Measurements from ENCODE around the gene SFRP2. TPM values are rescaled to one million over a fixed set of nuclear protein-coding genes. Genes with fewer than 3 reads are reported as not detected.

Gene SFRP2
- total and polyA plus RNA-seq, 8 donors, result 1.2 to 40.0 (median 9.2) TPM; not detected in 2

DNA sequence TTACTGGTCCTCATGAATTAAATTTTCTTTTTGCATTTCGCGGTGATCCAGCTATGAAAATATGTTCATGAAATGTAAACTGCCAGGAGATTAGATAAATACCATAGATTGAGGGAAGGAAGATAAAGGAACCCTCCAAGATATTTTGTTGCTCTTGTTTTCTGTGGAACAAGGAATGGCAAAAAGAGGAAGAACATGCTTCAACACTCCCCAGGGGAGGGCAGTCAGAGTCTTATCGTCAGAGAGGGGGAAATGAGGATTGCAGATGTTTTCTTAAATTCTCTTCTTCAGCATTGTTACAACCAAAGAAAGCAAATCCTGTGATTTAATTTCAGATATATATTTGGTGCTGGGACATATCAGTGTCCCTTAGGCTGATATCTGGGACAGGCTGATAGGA is 9.5 kb upstream of the SFRP2 start:
- Histone ChIP-seq H3K4me3 (no peak overlapping the region), H3K4me1 (no peaks in the 10 kb centered on the region), H3K36me3 (no peaks in the 10 kb centered on the region), H3K9me3 (no peaks in the 10 kb centered on the region), H3K27me3 (peaks cover 0 to 51% (median 9%) of the 10 kb centered on the region in 3 donors), H3K27ac (no peak overlapping the region)
- TF ChIP-seq, protein P1, sequence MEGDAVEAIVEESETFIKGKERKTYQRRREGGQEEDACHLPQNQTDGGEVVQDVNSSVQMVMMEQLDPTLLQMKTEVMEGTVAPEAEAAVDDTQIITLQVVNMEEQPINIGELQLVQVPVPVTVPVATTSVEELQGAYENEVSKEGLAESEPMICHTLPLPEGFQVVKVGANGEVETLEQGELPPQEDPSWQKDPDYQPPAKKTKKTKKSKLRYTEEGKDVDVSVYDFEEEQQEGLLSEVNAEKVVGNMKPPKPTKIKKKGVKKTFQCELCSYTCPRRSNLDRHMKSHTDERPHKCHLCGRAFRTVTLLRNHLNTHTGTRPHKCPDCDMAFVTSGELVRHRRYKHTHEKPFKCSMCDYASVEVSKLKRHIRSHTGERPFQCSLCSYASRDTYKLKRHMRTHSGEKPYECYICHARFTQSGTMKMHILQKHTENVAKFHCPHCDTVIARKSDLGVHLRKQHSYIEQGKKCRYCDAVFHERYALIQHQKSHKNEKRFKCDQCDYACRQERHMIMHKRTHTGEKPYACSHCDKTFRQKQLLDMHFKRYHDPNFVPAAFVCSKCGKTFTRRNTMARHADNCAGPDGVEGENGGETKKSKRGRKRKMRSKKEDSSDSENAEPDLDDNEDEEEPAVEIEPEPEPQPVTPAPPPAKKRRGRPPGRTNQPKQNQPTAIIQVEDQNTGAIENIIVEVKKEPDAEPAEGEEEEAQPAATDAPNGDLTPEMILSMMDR (IDR thresholded peaks at IDR 0.05), result no peak
- TF ChIP-seq POLR2AphosphoS5 (IDR thresholded peaks at IDR 0.05) (no peak), EP300 (IDR thresholded peaks at IDR 0.05) (no peak), POLR2A (IDR thresholded peaks at IDR 0.05) (no peak)
- 31 to 46% (median 41%) methylated on average over 3 of the region's 3 CpGs for WGBS, 5 donors
- DNase-seq, result peak in 1 of 2 donors; percentile 29
- intact Hi-C loops (cut with DNase I; ENCODE audit: low total_unique reads), result no loop called here

DNA sequence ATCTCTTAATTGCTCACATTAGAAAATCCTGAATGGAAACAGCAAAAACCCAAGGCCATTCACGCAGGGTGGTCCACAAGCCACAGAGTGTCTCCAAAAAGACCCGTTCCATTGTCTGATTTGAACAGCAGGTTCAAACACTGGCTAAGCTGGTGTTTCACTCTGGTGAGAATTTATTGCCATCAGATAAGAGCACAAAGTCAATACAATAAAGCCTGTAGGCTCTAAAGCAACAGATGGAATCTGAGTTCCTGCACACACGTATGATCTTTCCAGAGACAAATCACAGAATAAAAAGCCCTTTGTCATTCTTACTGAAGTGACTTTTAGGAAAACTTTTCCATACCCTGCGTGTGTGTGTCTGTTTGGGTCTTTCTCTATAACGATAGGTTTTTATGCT is 5.1 kb upstream of the SFRP2 start:
- 43 to 57% (median 52%) methylated on average over 5 of the region's 5 CpGs for WGBS, 5 donors
- H3K4me1 ChIP-seq, result peaks cover 22 to 40% (median 32%) of the 10 kb centered on the region in 4 donors
- H3K27ac ChIP-seq, result no peak overlapping the region
- DNase-seq, result no peak
- intact Hi-C loops (cut with DNase I; ENCODE audit: low total_unique reads), result no loop called here
- peaks cover 14 to 93% (median 50%) of the 10 kb centered on the region in 3 donors for H3K27me3 ChIP-seq
- H3K36me3 ChIP-seq, result no peaks in the 10 kb centered on the region
- H3K4me3 ChIP-seq, result no peak overlapping the region
- TF ChIP-seq, protein P1 (IDR thresholded peaks at IDR 0.05), result no peak
- TF ChIP-seq POLR2AphosphoS5 (IDR thresholded peaks at IDR 0.05) (no peak), POLR2A (IDR thresholded peaks at IDR 0.05) (no peak), EP300 (IDR thresholded peaks at IDR 0.05) (no peak)
- no peaks in the 10 kb centered on the region for H3K9me3 ChIP-seq

DNA sequence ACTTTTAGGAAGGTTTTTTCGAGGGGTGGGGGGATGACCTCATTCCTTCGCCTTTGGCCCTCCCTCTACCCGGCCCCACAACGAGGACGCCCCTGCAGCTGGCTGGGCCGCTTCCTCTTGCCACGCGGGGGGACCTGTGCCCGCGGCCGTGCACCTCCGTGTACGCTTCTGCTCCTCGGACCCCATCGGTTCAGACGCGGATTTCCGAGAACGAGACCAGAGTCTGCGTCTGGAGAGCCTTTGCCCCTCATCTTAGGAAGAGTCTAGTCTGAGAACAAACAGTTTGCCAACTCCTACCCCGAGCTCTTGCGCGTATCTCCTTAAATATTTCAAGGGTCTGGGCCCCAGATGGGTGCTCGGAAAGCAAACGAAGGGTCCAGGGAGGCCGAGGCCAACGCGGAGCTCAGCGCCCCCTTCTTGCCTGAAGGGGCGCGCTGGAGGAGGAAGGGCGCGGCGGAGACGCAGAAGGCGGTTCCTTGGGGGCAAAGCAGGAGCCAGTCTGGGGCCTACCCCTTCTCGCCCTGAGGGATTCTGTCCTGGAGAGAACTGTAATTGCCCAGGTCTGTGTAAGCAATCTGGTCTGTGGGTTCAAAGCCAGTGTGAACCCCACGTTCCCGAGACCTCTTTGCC is 3.9 kb upstream of the SFRP2 start:
- H3K9me3 ChIP-seq, result no peaks in the 10 kb centered on the region
- H3K4me1 ChIP-seq, result peaks cover 28 to 50% (median 41%) of the 10 kb centered on the region in 4 donors
- H3K27me3 ChIP-seq, result peaks cover 23 to 96% (median 59%) of the 10 kb centered on the region in 3 donors
- intact Hi-C loops (cut with DNase I; ENCODE audit: low total_unique reads), result no loop called here
- H3K36me3 ChIP-seq, result no peaks in the 10 kb centered on the region
- TF ChIP-seq POLR2AphosphoS5 (IDR thresholded peaks at IDR 0.05) (no peak), POLR2A (IDR thresholded peaks at IDR 0.05) (no peak), EP300 (IDR thresholded peaks at IDR 0.05) (no peak)
- TF ChIP-seq, protein P1 (IDR thresholded peaks at IDR 0.05), result no peak
- no peak overlapping the region for H3K27ac ChIP-seq
- DNase-seq, result no peak
- 13 to 23% (median 18%) methylated on average over 34 to 39 of the region's 39 CpGs for WGBS, 5 donors
- H3K4me3 ChIP-seq, result peak overlapping the region; percentile 15 to 35 (median 22)

DNA sequence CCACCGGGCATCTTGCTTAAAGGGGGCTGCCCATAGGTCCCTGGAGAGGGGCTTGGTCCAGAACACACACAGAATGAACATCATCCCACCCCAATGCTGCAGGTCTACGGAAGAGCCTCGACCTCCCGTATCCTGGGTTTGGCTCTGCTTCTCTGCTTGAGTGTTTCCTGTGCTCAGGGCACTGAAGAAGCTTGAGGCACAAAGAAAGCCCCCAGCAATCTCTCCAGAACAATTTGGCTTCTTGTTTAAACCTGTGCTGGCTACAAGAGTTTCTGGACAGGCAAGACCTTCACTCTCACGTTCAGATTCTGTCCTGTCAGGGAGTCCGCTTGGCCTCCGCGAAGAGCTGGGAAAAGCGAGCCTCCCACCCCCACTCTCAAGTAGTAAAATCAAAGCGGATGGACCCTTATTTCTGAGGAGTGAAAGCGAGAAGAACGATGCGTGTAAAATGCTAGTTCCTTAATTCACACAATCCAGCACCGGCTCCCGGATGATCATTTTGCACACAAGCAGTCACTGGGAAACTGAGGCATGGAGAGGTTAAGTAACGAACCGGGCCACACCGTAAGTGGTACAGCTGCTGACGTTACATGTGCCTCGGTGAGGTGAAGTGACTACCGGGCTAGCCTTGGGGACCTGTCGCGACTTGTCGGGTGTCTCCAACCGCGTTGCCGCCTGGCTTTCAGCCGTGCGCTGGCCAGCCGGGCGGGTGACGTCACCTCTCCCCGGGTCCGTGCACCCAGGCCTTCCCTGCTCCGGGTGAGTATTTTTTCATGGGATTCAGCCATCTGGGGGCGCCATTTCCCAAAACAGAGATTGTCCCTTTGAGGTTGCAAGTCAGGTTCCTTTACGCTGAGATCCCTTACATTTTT is 3.1 kb upstream of the SFRP2 start:
- peak in 1 of 2 donors; percentile 86 for DNase-seq
- H3K27me3 ChIP-seq, result peaks cover 23 to 97% (median 67%) of the 10 kb centered on the region in 3 donors
- 6 to 9% (median 8%) methylated on average over 37 of the region's 37 CpGs for WGBS, 5 donors
- H3K9me3 ChIP-seq, result no peaks in the 10 kb centered on the region
- intact Hi-C loops (cut with DNase I; ENCODE audit: low total_unique reads), result no loop called here
- TF ChIP-seq, protein P1 (IDR thresholded peaks at IDR 0.05), result no peak
- TF ChIP-seq POLR2A (IDR thresholded peaks at IDR 0.05) (no peak), POLR2AphosphoS5 (IDR thresholded peaks at IDR 0.05) (no peak), EP300 (IDR thresholded peaks at IDR 0.05) (no peak)
- peak overlapping the region; percentile 15 to 35 (median 22) for H3K4me3 ChIP-seq
- no peak overlapping the region for H3K27ac ChIP-seq
- H3K36me3 ChIP-seq, result no peaks in the 10 kb centered on the region
- H3K4me1 ChIP-seq, result peaks cover 28 to 50% (median 41%) of the 10 kb centered on the region in 4 donors

Measured in stomach (tissue), 9 donors.